Measurements from ENCODE around the gene ZNF436. TPM values are rescaled to one million over a fixed set of nuclear protein-coding genes. Genes with fewer than 3 reads are reported as not detected.
"Not testable (repeated sequence)": the region's sequence is repeated elsewhere in the genome, so short reads cannot be mapped to it uniquely, and the experiment has no call there.

The ZNF436 gene
- total and polyA plus RNA-seq, 5 donors, result 4.4 to 13.8 (median 12.0) TPM

GRCh38 chr1:23393706-23394105 lies 24.1 kb upstream of the ZNF436 start:
- Histone ChIP-seq H3K27ac (ENCODE audit: low read length) (peak overlapping the region; percentile 79), H3K4me1 (ENCODE audit: control insufficient read depth, insufficient read depth, low read length) (peaks cover 3% of the 10 kb centered on the region), H3K27me3 (ENCODE audit: control insufficient read depth, insufficient read depth) (no peaks in the 10 kb centered on the region), H3K4me3 (ENCODE audit: low read length) (no peak overlapping the region), H3K9me3 (ENCODE audit: control insufficient read depth, low read length) (no peaks in the 10 kb centered on the region)
- intact Hi-C loops (cut with DNase I), result no loop called here
- WGBS, result 52% methylated on average over 15 of the region's 15 CpGs
- DNase-seq (peak; percentile 79 to 87 (median 85)), ATAC-seq (peak; percentile 69 to 74)

GRCh38 chr1:23392125-23392855 lies 22.7 kb upstream of the ZNF436 start:
- intact Hi-C loops (cut with DNase I), result no loop called here
- DNase-seq (no peak), ATAC-seq (no peak)
- no peaks in the 10 kb centered on the region for H3K9me3 ChIP-seq (ENCODE audit: control insufficient read depth, low read length)
- peaks cover 3% of the 10 kb centered on the region for H3K4me1 ChIP-seq (ENCODE audit: control insufficient read depth, insufficient read depth, low read length)
- H3K27ac ChIP-seq (ENCODE audit: low read length), result no peak overlapping the region
- 84% methylated on average over 2 of the region's 2 CpGs for WGBS
- no peak overlapping the region for H3K4me3 ChIP-seq (ENCODE audit: low read length)
- no peaks in the 10 kb centered on the region for H3K27me3 ChIP-seq (ENCODE audit: control insufficient read depth, insufficient read depth)

GRCh38 chr1:23389837-23390321 lies 20.2 kb upstream of the ZNF436 start:
- ATAC-seq, result no peak
- intact Hi-C loops (cut with DNase I), result no loop called here
- 72% methylated on average over 9 of the region's 9 CpGs for WGBS
- no peak for DNase-seq
- no peak overlapping the region for H3K4me3 ChIP-seq (ENCODE audit: low read length)
- no peaks in the 10 kb centered on the region for H3K4me1 ChIP-seq (ENCODE audit: control insufficient read depth, insufficient read depth, low read length)
- no peaks in the 10 kb centered on the region for H3K27me3 ChIP-seq (ENCODE audit: control insufficient read depth, insufficient read depth)
- no peaks in the 10 kb centered on the region for H3K9me3 ChIP-seq (ENCODE audit: control insufficient read depth, low read length)
- H3K27ac ChIP-seq (ENCODE audit: low read length), result no peak overlapping the region

DNA sequence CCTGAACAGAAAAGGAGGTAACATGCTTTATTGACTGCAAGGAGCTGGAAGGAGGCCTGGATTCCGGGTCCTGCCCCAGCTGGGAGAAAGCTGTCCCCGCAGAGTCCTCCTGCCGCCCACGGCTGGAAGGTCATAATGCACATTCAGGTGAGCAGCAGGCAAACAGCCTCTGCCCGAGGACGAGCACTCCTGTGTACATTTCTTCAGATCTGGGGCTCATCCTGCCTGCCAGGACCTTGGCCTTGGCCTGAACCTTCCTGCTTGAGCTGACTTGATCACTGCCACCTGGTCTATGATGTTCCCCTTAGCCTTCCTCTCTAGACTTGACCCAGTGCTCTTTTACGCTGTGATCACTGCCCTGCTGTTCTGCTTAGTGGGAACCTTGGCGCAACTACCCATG lies 17.9 kb upstream of the ZNF436 start:
- H3K27ac ChIP-seq (ENCODE audit: low read length), result no peak overlapping the region
- DNase-seq (no peak), ATAC-seq (no peak)
- H3K4me1 ChIP-seq (ENCODE audit: control insufficient read depth, insufficient read depth, low read length), result peaks cover 3% of the 10 kb centered on the region
- WGBS, result 93% methylated on average over 8 of the region's 8 CpGs
- intact Hi-C loops (cut with DNase I), result no loop called here
- H3K9me3 ChIP-seq (ENCODE audit: control insufficient read depth, low read length), result no peaks in the 10 kb centered on the region
- no peak overlapping the region for H3K4me3 ChIP-seq (ENCODE audit: low read length)
- no peaks in the 10 kb centered on the region for H3K27me3 ChIP-seq (ENCODE audit: control insufficient read depth, insufficient read depth)

GRCh38 chr1:23385119-23385621 lies 15.5 kb upstream of the ZNF436 start:
- Histone ChIP-seq H3K27ac (ENCODE audit: low read length) (no peak overlapping the region), H3K4me3 (ENCODE audit: low read length) (no peak overlapping the region), H3K4me1 (ENCODE audit: control insufficient read depth, insufficient read depth, low read length) (peaks cover 3% of the 10 kb centered on the region), H3K9me3 (ENCODE audit: control insufficient read depth, low read length) (no peaks in the 10 kb centered on the region), H3K27me3 (ENCODE audit: control insufficient read depth, insufficient read depth) (no peaks in the 10 kb centered on the region)
- ATAC-seq, result no peak
- intact Hi-C loops (cut with DNase I), result no loop called here
- DNase-seq, result no peak
- 70% methylated on average over 14 of the region's 14 CpGs for WGBS

DNA sequence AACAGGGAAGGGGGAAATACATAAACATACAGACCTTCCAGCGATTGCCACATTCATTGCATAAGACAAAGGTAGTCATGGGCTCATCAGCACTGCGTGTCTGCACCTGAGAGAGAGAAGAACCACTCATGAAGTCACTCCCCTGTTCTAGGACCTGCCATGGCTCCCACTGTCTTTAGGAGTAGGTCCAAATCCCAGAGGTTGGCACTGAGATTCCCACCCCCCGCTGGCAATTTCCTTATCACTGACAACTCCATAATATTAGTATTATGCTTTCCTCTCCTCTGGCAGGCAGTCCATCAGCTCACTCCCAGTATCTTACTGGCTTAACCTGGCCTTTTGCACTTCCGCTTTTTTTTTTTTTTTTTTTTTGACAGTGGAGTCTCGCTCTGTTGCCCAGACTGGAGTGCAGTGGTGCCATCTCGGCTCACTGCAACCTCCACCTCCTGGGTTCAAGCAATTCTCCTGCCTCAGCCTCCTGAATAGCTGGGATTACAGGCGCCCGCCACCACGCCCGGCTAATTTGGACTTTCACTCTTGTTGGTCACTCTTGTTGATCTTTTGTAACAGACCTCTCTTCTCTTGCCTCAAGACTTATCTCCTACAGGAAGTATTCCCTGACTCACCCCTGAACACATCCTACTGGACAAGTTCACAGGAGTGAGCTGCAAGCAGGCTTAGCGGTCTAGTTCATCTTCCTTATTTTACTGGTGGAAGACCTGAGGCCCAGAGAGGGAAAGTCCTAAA lies 14.8 kb upstream of the ZNF436 start:
- peaks cover 3% of the 10 kb centered on the region for H3K4me1 ChIP-seq (ENCODE audit: control insufficient read depth, insufficient read depth, low read length)
- H3K27me3 ChIP-seq (ENCODE audit: control insufficient read depth, insufficient read depth), result no peaks in the 10 kb centered on the region
- H3K27ac ChIP-seq (ENCODE audit: low read length), result peak overlapping the region; percentile 6
- 71% methylated on average over 11 of the region's 11 CpGs for WGBS
- H3K4me3 ChIP-seq (ENCODE audit: low read length), result no peak overlapping the region
- ATAC-seq (peak in 1 of 2 donors; percentile 79), DNase-seq (no peak)
- intact Hi-C loops (cut with DNase I), result no loop called here
- H3K9me3 ChIP-seq (ENCODE audit: control insufficient read depth, low read length), result no peaks in the 10 kb centered on the region

GRCh38 chr1:23383577-23384311 lies 14.1 kb upstream of the ZNF436 start:
- DNase-seq, result no peak
- intact Hi-C loops (cut with DNase I), result no loop called here
- H3K4me3 ChIP-seq (ENCODE audit: low read length), result no peak overlapping the region
- no peaks in the 10 kb centered on the region for H3K27me3 ChIP-seq (ENCODE audit: control insufficient read depth, insufficient read depth)
- no peaks in the 10 kb centered on the region for H3K9me3 ChIP-seq (ENCODE audit: control insufficient read depth, low read length)
- peak overlapping the region; percentile 6 for H3K27ac ChIP-seq (ENCODE audit: low read length)
- WGBS, result 52% methylated on average over 8 of the region's 8 CpGs
- H3K4me1 ChIP-seq (ENCODE audit: control insufficient read depth, insufficient read depth, low read length), result peaks cover 3% of the 10 kb centered on the region
- ATAC-seq, result peak; percentile 45 to 61

DNA sequence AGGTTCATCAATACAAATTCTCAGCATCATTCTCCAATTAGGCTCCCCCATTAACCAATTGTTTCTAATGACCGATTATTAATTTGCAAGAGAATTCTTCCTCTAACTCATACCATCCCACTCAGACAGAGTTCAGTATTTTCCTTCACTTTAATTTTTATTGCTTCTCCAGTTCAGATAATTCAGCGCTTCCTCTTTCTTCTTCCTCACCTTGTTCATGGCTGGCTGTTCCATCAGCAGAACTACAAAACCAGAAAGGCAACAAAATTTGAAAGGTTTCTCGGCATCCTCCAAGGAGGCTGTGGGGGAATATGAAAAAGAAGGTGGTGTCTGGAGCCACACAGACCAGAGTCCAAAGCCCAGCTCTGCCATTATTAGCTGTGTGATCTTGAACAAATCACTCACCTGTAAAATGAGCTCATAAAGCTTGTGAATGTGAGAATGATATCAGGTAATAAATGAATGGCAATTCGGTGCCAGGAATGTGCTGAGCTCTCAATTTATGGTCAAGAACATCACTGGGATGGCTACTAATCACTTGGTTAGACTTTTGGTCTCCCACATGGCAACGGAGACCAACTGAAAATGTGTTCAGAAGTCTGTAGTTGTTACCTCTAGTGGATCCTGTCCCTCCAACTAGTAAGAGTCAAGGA lies 11.7 kb upstream of the ZNF436 start:
- Histone ChIP-seq H3K27me3 (ENCODE audit: control insufficient read depth, insufficient read depth) (no peaks in the 10 kb centered on the region), H3K9me3 (ENCODE audit: control insufficient read depth, low read length) (no peaks in the 10 kb centered on the region), H3K4me3 (ENCODE audit: low read length) (no peak overlapping the region), H3K4me1 (ENCODE audit: control insufficient read depth, insufficient read depth, low read length) (peaks cover 4% of the 10 kb centered on the region), H3K27ac (ENCODE audit: low read length) (no peak overlapping the region)
- intact Hi-C loops (cut with DNase I), result no loop called here
- DNase-seq (no peak), ATAC-seq (no peak)
- 92% methylated on average over 5 of the region's 5 CpGs for whole genome bisulfite sequencing

DNA sequence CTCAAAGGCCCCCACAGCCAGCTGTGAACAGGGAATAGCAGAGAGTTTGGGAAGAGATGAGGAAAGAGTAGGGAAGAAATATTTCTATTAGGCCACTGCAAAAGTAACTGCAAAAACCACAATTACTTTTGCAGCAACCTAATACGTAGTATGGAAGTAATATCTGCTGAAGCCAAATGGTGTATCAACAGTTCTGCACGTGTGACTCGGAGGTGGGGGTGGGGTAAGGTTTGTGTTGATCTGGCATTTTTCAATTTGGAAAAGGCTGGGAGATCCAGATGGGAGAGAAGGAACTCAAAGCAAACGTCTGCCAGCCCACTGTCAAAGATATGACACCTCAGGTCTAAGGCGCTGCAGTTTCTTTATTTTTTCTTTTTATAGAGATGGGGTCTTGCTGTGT lies 11.1 kb upstream of the ZNF436 start:
- DNase-seq (no peak), ATAC-seq (no peak)
- Histone ChIP-seq H3K27me3 (ENCODE audit: control insufficient read depth, insufficient read depth) (no peaks in the 10 kb centered on the region), H3K9me3 (ENCODE audit: control insufficient read depth, low read length) (no peaks in the 10 kb centered on the region), H3K4me3 (ENCODE audit: low read length) (no peak overlapping the region), H3K27ac (ENCODE audit: low read length) (peak overlapping the region; percentile 16), H3K4me1 (ENCODE audit: control insufficient read depth, insufficient read depth, low read length) (peaks cover 4% of the 10 kb centered on the region)
- intact Hi-C loops (cut with DNase I), result no loop called here
- 60% methylated on average over 5 of the region's 5 CpGs for WGBS

GRCh38 chr1:23380236-23380635 lies 10.6 kb upstream of the ZNF436 start:
- DNase-seq; H3K27me3 ChIP-seq (ENCODE audit: control insufficient read depth, insufficient read depth); H3K9me3 ChIP-seq (ENCODE audit: control insufficient read depth, low read length); H3K27ac ChIP-seq (ENCODE audit: low read length); intact Hi-C loops (cut with DNase I); H3K4me3 ChIP-seq (ENCODE audit: low read length); ATAC-seq; H3K4me1 ChIP-seq (ENCODE audit: control insufficient read depth, insufficient read depth, low read length): not testable (repeated sequence)
- 55% methylated on average over 4 of the region's 4 CpGs for WGBS
